Fibroblast of the aortic adventitia (primary cell): ENCODE data around the gene HOXB8. TPM values are rescaled to one million over a fixed set of nuclear protein-coding genes. Genes with fewer than 3 reads are reported as not detected.

Experiments
- DNase-seq: peaks from one replicate; pipeline ENCODE4 v3.0.0-alpha.2; 2010; ENCODE audit warnings: low read depth
- H3K4me3 ChIP-seq: 2 replicates; pipeline ENCODE4 v1.5.1; 2011; ENCODE audit warnings: low read depth, mild to moderate bottlenecking, control low read depth, low read length, moderate library complexity
- CTCF ChIP-seq: IDR thresholded peaks from 2 replicates; pipeline ENCODE4 v1.5.1; 2011; ENCODE audit warnings: mild to moderate bottlenecking, low read length, control low read depth, inconsistent platforms; ENCODE audit not compliant: insufficient read depth
- total RNA-seq: library from RNA; depleted of rRNA; stranded (reverse); fragments of >200 nt; gene quantifications from 2 replicates; pipeline ENCODE4 v1.2.3, GENCODE V29; 2012; ENCODE audit warnings: low replicate concordance

Gene HOXB8
- total RNA-seq, 1 donor, result 0.09 TPM

- peak overlapping the region; percentile 70 for H3K4me3 ChIP-seq
- TF ChIP-seq CTCF, result no peak
- no peak for DNase-seq
These were observed 17.6 kb downstream of the HOXB8 start for GRCh38 chr17:48597528-48597777.

GRCh38 chr17:48596735-48597527 is 18.2 kb downstream of the HOXB8 start:
- peak overlapping the region; percentile 70 for H3K4me3 ChIP-seq
- DNase-seq, result no peak
- no peak for TF ChIP-seq CTCF

GRCh38 chr17:48596000-48596734 is 18.9 kb downstream of the HOXB8 start:
- DNase-seq, result no peak
- TF ChIP-seq CTCF, result no peak
- H3K4me3 ChIP-seq, result peak overlapping the region; percentile 70

- no peak overlapping the region for H3K4me3 ChIP-seq
- no peak for DNase-seq
- TF ChIP-seq CTCF, result no peak
These were observed 19.7 kb downstream of the HOXB8 start for GRCh38 chr17:48595278-48595999.

- DNase-seq, result no peak
- H3K4me3 ChIP-seq, result no peak overlapping the region
- TF ChIP-seq CTCF, result no peak
These were observed 20.4 kb downstream of the HOXB8 start for GRCh38 chr17:48594538-48595277.

- peak; percentile 84 for DNase-seq
- peak overlapping the region; percentile 63 for H3K4me3 ChIP-seq
- TF ChIP-seq CTCF, result peak; percentile 86
These were observed 21.1 kb downstream of the HOXB8 start for GRCh38 chr17:48593840-48594537.
